DLD1 (cell line): ENCODE measurements around the gene CA10.

Experiments used
- in situ Hi-C: cut with HindIII; loops from 2 replicates; pipeline ENCODE4 v1.10.0; 2017; ENCODE audit warnings: low sequenced_read_pairs

Gene CA10

GRCh38 chr17:51613255-51613654 is 545.3 kb downstream of the CA10 start:
- in situ Hi-C loops: no loop called here

- in situ Hi-C loops: no loop called here
Measured at GRCh38 chr17:51612692-51613091, 545.8 kb downstream of the CA10 start.

GRCh38 chr17:51611585-51611984 is 546.9 kb downstream of the CA10 start:
- in situ Hi-C loops: no loop called here

DNA sequence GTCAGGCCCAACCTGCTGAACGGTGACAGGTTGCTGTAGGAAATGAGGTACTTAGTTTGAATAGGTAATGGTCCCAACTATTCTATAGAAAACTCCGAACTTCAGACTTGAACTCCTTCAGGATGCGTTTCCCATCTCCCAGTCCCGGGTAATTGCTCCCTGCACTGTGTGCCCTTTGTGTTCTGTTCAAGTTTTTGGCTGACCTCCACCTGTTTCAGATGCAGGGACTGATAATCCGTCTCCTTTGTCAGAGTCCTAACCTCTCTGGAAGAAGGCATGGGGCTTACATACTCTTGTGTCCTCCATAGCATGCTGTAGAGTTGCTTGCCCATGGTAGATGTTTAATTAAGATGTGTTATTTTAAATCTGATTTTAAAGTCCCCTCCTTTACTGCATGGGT is 547.7 kb downstream of the CA10 start:
- in situ Hi-C loops: no loop called here

DNA sequence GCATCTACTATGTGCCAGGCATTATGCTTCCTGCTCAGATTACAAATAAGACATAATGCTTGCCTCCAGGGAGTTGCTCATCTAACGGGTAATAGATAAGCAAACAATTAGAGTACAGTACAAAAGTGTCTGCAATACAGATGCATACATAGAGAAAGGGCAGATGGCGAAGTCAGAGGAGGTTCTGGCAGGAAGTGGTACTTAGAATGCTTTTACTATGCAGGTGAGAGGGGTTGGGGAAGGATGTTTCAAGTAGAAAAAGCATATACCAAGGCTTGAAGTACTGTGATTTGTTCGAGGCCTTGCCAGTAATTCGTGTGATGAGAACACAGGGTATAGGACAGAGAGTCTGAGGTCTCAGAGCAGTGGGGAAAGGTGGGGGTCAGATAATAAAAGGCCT is 548.4 kb downstream of the CA10 start:
- in situ Hi-C loops: no loop called here

GRCh38 chr17:51608251-51608933 is 550.1 kb downstream of the CA10 start:
- in situ Hi-C loops: no loop called here

GRCh38 chr17:51607512-51607911 is 551.0 kb downstream of the CA10 start:
- in situ Hi-C loops: no loop called here

GRCh38 chr17:51604299-51605020 is 554.1 kb downstream of the CA10 start:
- in situ Hi-C loops: no loop called here

DNA sequence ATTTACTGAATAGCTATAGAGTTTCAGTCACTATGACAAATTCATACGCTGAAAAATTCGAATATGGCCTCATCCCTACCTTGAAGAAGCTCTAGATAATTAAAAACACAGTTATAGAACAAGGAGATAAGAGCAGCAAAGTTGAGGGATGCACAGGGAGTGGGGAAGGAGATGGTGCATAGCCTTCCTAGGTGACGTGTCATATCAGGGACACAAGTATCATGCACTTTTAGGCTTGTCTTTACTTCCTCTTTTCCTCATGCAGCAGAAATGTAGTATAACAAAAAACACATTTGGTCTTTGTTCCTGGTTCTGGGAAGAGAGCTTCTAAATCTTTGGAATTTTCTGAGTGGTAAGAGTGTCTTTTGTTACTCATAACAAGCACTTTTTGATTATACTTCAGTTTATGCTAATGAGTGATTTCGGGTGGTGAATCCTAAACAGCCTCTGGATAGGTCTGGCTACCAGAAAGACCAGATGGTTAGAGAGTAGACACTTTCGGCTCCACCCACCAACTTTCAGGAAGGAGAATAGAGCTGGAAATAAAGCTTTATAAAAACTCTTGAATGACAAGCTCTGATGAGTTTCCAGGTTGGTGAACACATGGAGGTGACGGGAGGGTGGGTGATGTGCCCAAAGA is 556.8 kb downstream of the CA10 start:
- in situ Hi-C loops: no loop called here

GRCh38 chr17:51598824-51599223 is 559.7 kb downstream of the CA10 start:
- in situ Hi-C loops: no loop called here

DNA sequence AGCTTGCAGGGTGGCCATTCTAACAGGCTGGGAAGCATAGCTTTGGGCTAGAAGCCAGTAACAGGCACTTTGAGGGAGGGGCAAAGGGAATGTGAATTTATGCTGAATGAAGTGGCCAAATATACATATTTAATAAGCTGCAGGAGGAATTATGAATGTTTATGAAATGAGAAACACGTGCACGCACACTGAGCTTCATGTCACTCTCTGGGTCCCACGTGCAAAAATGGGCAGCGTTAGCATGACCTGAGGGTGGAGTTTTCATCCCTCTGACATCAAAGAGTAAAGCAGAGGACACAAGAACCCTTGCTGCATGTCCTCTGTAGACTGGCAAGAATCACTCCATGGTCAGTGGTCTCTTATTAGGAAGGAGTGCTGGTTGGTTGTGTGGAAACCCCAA is 561.2 kb downstream of the CA10 start:
- in situ Hi-C loops: no loop called here

GRCh38 chr17:51595826-51596398 is 562.6 kb downstream of the CA10 start:
- in situ Hi-C loops: no loop called here

DNA sequence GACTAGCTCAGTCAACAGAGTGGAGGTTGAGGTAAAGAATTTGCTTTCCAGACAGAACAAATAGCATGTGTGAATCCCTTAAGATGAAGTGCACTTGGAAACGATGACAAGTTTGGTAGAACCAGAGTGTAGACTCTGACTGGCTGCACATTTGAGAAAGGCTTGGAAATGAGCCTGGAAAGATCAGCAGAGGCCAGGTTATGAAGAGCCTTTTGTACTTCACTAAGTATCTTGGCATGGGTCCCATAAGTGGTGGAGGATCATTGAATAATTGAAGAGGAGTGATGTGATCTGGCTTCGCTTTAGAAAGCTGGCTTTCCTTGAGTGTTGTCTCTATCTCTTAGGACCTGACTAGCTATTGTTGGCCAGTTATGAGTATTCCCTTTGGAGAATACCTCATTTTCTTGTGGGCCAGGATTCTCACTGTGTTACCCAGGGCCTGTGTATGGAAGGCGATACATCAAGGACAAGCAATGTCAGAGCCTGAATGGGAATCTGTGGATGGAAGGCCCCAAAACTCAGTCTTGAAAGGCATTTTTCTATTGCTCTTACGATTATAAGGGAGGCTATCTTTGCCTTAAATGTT is 568.4 kb downstream of the CA10 start:
- in situ Hi-C loops: no loop called here

DNA sequence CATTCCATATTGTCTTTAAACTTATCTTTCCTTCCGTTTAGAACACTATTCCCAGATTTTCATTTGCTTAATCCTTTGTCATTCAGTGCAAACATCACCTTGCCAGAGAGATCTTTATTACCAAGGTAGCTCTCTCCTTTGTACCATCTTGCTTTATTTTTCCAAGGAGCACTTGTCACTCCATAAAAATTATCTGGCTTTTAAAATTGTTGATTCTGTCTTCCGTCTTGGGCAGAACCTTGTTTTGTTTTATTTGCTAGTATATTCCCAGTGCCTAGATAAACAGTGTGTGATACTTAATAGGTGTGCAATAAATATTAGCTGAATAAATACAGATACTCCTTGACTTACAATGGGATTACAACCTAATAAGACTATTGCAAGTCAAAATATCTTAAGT is 570.5 kb downstream of the CA10 start:
- in situ Hi-C loops: no loop called here

DNA sequence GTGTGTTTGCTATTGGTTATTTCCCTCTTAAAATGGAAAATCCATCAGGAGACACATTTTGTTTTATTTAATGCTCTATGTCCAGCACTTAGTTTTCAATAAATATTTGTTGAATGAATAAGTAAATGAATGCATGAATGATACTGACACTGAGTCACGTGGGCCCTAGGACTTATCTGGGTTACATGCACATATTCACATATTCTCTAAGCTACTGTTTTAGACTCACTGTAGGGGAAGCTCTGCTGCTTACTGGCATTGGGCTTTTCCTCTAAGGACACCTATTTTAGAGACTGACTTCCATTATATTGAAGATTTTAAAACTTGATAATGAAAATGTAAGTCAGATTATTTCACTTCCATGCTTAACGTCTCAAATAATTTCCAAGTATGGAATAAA is 571.0 kb downstream of the CA10 start:
- in situ Hi-C loops: no loop called here

DNA sequence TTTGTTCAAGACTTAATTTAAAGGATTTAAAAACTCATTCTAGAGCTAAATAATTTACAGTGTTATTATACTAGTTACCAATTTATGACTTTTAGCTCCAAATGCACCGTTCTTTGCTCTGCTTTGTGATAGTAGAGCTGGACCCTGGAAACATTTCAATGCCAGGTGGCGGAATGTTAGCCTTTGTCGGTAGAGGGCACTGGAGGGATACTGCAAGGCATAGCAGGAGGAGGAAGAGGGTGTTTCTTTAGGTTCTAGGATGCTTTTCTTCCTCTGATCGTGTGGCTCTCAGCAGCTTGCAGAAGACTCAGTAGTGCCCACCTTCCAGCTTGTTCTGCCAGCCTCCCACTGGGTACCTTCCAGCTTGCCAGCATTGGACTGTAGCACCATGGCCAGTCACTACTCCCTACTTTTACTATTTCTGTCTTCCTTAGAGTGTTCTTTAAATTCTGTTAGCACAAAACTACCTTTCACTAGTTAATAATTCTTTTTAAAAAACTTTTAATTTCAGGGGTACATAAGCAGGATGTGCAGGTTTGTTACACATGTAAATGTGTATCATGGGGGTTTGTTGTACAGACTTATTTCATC is 572.9 kb downstream of the CA10 start:
- in situ Hi-C loops: no loop called here

DNA sequence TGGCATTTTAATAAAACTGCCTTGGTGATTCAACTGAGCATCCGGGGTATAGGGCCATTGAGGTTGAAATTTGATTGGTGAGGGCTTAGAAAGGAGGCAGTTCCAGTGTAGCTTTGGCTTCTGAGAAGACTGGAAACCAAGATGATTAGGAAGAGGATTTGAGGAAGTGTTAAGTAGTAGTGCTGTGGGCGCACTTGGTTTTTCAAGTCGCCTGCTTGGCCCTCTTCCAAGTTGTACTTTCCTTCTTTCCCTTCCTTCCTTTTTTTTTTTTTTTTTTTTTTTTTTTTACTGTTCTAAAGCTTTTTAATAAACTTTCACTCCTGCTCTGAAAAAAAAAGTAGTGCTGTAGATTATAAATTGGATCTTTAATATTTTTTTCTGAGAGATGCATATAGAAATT is 577.6 kb downstream of the CA10 start:
- in situ Hi-C loops: no loop called here
